ENCODE data around the gene SST.

DNA sequence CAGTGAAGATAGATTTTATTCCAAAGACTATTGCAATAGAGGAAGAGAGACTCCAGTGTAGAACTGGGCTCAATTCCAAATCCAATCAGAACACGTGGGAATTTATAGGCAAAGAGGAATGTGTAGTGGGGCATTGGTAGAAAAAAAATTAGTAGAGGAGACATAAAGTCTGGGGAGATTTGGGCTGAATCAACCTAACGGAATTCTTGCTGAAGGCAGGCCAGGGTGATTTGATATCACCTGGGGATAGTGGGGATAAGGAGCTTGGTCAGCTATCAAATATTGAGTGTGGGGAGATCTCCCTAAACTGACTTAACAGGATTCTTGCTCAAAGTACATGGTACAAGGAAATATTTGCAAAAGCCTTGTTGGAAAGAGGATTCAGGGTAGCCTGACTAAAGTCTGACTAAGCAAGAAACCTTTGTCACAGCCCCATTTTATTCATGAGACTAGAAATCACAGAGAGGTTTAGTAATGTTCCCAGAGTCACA lies 29.6 kb downstream of the SST start:
- TF ChIP-seq, protein P1, sequence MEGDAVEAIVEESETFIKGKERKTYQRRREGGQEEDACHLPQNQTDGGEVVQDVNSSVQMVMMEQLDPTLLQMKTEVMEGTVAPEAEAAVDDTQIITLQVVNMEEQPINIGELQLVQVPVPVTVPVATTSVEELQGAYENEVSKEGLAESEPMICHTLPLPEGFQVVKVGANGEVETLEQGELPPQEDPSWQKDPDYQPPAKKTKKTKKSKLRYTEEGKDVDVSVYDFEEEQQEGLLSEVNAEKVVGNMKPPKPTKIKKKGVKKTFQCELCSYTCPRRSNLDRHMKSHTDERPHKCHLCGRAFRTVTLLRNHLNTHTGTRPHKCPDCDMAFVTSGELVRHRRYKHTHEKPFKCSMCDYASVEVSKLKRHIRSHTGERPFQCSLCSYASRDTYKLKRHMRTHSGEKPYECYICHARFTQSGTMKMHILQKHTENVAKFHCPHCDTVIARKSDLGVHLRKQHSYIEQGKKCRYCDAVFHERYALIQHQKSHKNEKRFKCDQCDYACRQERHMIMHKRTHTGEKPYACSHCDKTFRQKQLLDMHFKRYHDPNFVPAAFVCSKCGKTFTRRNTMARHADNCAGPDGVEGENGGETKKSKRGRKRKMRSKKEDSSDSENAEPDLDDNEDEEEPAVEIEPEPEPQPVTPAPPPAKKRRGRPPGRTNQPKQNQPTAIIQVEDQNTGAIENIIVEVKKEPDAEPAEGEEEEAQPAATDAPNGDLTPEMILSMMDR (IDR thresholded peaks at IDR 0.05; ENCODE audit: low read length): no peak
- TF ChIP-seq EZH2phosphoT487 (IDR thresholded peaks at IDR 0.05; ENCODE audit: low read length): no peak
